DMS53 treated with DMSO at 0.1 percent for 48 hours (cell line): Measurements from ENCODE around the gene CTCF.

ENCODE experiments used
- DNase-seq: peaks from one replicate; lab custom pipeline; 2025; ENCODE audit not compliant: unreplicated experiment; lab: John Stamatoyannopoulos, UW

Gene CTCF

DNA sequence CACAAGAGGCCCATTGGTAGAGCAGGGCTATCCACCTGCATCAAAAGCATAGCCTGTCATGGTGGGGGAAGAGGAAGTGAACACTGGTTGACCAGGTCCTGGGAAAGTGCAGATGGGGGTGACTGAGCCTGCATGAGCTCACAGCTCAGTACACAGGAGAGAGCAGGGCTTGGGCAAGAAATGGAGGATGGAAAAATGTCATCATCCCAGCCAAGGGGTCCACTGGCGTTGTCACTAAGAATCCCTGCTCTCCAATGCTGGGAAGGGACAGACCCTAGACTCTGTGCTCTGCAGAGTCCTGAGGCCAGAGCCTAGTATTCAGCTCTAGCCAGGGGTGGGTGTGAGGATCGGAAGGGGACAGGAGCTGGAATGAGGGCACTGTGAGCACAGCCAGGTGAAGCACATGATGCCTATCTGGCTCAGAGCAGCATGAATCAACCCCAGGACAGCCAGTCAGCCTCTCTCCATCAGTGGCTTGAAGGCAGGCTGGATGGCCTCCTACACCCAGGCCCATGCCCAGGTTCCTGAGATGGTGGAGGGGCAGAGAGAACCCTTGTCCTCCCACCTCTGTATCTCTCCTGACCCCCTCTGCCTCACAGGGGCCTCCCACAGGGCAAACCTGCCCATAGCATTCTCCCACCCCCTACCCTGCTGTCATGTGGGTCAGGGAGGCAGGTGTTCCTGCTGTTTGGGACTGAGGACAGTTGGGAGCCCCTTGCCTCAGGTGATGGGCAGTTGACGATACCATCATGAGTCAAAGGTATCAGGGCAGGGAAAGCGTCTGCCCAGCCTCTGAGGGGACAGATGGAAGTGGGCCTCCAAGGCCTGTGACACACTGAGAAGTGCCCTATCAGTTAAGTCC is 13.8 kb upstream of the CTCF start:
- DNase-seq = no peak

DNA sequence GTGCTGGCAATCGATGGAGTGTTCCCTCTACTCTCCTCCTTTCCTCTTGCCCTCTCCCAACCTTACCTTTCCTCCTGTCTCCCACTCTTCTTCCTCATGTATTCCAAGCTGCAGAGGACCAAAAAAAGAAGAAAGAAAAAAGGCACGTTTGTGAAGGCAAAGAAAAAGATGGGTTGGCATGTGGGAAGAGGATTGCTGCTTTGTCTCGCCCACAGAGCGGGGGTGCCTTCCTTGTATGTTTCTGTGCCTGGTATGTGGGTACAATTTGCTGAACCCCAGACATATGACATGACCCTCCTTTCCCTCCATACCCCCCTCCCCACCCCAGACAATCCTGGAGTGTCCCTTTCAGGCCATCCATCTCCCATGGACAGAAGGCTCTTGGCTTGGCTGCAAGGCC is 13.1 kb upstream of the CTCF start:
- DNase-seq = no peak

DNA sequence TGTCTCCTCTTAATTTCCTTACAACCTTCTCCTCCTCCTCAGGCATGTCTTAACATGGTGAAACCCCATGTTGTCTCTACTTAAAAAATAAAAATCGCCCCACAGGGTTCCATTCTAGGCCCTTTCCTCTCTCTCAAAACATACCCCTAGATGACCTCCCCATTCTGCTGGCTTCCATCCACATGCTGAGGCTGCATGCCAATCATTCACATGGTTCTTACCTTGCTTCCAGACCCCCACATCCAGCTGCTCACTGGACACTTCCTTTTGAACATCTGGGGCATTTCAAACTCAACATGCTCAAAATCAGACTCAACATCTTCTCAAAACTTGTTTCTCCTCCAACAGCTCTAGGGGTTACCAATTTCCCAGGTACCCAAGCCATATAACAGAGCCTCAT is 12.4 kb upstream of the CTCF start:
- DNase-seq = no peak

DNA sequence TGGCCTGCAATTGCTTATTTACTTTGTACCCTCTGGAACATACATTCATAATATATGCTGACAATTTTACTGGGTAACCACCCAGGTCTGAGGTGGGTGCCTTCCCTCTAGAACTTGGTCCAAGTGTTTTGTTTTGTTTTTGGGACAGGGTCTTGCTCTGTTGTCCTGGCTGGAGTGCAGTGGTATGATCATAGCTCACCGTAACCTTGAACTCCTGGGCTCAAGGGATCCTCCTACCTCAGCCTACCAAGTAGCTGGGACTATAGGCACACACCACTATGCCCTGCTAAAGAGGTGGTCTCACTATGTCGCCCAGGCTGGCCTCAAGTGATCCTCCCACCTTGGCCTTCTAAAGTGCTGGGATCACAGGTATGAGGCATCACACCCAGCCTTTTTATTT is 11.2 kb upstream of the CTCF start:
- DNase-seq = no peak

DNA sequence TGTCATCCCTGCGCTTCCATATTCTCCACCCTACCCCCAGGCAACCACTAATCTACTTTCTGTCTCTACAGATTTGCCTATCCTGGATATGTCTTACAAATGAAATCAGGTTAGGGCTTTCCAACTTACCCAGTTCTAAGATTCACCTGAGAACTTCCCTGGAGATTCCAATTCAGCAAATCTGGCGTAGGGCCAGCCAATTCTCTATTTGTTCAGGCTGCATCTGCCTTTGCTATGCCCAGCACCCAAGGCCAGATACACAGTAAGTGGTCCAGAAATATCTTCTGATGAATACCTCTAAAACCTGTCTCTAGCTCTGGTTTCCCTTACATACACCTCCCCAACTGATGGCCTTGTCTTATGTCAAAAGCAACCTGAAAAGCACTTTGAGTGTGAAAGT is 10.4 kb upstream of the CTCF start:
- DNase-seq = no peak

DNA sequence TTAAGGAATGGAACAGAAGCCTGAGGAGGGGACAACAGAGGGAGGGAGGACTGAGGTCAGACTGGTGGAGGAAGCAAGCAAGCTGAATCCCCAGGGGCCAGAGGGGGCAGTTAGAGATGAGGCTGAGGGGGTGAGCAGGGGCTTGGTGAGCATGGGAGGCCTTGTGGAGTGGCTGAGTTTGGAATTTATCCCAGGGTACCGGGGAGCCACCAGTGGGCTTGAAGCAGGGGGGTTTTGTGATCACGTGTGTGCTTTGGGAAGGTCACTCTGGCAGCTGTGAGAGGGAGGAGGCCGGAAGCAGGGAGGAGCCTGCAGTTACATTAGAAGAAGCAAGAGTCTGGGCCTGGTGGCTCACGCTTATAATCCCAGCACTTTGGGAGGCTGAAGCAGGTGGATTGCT is 9.8 kb upstream of the CTCF start:
- DNase-seq = no peak

DNA sequence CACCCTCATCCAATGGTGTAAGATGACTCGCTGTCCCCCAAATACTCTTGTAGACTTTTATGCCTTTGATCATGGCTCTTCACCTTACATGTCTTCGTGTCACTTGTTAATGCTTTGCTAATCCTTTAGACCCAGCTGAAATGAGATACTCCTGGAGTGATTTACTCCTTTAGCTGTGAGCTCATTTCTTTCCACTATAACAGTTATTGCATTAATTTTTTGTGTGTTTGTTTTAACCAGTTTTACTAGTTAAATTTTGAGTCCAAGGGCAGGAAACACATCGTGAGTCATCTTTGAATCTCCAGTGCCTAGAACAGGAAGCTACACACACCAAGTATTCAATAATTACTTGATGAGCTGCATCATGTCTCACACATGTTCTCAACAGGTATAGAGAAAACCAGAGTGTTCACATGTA is 6.5 kb upstream of the CTCF start:
- peak; percentile 13 for DNase-seq

DNA sequence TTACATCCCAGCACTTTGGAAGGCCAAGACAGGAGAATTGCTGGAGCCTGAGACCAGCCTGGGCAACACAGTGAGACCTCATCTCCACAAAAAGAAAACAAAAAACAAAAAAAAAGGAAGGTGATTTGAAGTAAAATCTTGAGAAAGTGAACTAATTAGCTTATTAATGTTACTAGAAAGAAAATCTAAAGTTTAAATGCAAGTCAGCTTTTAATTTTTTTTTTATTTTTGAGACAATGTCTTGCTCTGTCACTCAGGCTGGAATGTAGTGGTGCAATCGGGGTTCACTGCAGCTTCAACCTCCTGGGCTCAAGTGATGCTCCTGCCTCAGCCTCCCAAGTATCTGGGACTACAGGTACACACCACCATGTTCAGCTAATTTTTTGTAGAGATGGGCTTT is 3.5 kb upstream of the CTCF start:
- DNase-seq = no peak

DNA sequence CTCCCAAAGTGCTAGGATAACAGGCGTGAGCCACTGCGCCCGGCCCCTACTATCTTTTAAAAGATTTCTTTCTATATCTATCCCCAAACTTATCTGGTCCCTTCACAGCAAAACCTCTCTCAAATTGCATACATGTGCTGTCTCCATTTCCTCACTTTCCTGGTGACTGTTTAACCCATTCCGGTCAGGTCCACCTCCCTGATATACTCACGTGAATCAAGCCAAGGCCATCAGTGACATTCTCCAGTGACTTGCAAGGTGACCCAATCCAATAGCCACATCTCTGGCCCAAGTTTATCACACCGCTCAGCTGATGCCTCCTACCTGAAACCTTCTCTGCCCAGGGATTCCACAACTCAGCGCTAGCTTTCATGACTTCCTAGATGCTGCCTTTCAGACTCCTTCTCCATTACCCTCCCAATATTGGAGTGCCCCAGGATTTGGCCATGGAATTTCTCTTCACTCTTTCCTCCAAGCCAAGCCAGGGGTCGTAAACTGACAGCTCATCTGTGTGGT is 1.4 kb upstream of the CTCF start:
- DNase-seq = no peak

DNA sequence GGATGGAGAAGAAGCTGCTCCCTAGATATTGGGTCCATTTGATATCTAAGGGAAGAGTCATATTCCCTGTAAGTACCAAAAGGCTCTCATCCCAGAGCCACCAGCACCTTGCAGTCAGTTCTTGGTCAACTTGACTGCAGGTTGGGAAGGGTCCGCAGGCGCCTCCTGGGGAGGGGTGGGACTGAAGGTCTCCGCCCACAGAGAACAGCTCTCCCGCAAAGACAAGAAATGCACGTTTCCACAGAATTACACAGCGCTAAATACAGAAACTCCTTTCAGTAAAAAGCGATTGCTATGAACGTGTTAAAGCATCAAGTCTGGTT is 864 bp upstream of the CTCF start:
- peak; percentile 20 for DNase-seq

DNA sequence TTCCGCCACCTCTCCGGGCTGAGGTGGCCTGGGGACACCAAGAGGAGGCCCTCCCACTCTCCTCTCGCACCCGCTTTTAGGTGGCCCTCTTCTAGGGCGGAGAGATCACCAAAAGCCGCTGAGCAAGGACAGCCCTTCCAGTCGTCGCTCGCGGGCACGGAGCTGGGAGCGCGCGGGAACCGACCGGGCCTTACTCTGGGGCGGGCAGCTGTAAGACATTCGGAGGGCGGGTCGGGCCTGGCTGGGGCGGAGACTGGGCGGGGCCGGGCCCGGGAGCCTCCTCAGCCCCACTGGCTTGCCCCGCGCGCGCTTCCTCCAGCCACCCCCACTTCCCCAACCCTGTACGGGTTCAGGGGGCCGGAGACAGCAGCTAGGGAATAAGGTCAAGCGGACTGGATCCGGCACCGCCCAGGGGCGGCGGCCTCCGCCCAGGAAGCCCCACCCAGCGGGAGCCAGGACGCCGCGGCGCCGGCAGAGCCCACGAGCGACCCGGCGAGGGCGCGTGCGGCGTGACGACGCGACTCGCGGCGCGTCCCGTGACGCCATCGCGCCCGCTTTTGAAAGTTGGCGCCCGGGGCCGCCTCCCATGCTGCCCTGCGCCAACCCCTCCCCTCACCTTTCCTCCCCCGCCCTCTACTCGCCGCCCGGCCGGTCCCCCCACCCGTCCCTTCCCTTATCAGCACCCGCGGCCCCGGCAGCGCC is 351 bp upstream of the CTCF start:
- peak; percentile 93 for DNase-seq

DNA sequence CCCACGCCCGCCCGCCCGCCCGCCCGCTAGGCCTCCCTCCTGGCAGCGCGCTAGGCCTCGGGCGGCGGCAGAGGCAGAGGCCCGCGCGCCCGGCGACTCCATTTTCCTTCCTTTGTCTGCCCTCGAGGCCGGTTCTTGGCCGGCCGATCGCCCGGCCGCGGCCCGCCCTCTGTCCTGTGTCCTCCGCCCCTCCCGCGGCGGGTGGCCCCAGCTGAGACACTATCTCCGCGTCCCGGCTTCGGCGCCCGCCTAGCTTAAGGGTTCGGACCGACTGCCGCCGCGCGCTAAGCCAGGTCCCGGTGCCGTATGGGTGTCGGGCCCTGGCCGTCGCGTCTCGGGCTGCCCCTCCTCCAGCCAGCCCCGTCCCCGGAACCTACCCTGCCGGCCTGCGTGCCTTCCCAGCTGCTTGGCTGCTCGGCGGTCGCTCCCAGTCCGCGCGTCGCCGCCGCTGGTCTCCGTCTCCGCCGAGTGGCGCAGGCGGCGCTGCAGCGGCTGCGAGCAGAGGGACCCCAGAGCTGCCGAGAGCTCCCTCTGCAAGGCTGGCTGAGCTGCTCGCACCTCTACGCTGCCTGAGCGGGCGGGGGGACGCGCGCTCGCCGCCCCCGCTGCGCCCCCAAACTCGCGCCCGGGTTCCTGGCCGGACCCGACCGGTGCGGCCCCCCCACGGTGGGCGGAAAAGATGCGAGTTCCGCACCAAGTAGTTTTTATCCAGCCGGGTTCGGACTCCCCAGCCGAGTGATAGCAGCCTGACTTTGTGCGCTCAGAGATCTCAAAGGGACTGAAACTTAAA is 787 bp downstream of the CTCF start:
- DNase-seq = no peak

DNA sequence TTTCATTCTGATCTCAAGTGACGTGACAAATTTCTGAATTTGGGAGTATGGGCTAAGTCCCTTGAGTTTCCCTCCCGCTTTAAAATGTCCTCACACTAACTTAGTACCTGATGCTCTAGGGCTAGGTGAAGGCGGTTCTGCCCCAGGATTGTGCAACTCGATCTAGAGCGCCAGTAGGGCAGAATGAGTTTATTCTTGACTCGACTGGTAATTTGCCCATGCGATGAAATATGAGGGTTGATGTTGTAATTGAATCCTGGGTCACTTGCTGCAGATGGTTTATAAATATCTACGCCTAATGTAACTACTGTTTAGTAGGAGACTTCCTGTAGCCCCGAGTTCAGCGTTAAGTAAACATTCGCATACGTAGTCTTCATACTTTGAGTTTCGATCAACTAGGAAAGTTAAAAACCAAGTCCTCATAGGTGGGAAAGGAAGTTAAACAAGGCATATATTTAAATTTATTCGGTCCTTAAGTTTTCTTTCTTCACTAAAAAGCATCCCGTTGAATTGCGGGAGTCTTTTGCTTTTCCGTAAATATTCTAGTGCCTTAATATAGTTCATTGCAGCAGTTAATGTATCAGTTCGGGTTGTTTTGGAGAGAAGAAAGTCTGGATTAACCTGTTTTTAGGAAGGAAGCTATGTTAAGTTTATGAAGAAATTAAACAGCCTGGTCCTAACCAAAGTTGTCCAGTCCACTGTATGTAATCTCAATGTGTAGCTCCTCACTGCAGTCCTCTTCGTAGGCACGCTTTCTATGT is 1.6 kb downstream of the CTCF start:
- peak; percentile 7 for DNase-seq

DNA sequence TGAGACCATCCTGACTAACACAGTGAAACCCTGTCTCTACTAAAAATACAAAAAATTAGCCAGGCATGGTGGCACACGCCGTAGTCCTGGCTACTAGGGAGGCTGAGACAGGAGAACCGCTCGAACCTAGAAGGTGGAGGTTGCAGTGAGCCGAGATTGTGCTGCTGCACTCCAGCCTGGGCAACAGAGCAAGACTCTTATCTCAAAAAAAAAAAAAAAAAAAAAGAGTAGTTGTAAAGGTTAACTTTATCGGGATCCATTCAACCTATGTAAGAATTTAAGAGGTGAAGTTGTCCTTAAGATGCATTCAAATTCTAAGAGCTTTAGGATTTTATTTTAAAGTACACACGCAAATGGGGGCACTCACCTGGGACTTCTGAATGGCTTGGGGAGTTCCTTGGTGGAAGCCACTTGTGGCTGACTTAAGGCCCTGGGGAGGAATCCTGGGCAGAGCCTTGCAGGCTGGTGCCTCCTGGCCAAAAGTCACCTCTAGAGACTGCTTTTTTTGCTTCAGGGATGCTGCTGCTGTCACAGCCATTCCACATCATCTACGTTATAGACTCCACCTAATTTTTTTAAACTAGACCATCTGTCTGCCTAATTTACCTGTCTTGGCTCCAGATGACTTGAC is 3.3 kb downstream of the CTCF start:
- DNase-seq = no peak

DNA sequence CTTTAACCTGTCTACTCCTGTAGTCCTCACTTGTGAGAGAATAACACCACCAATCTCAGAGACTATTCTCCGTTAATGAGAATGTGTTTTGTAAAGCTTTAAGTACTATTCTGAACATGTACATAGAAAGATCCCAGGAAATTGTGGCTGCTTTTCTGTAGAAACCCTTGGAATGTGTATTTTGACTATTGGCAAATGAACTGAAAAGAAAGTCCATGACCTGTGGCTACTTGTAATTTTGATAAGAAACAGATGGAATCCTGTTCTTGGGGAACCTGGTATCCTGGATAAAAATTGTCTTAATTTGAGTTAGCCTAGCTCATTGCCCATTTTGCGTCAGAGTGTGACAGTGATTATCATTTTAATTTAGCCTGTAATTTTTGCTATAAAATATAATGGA is 9.1 kb downstream of the CTCF start:
- no peak for DNase-seq

DNA sequence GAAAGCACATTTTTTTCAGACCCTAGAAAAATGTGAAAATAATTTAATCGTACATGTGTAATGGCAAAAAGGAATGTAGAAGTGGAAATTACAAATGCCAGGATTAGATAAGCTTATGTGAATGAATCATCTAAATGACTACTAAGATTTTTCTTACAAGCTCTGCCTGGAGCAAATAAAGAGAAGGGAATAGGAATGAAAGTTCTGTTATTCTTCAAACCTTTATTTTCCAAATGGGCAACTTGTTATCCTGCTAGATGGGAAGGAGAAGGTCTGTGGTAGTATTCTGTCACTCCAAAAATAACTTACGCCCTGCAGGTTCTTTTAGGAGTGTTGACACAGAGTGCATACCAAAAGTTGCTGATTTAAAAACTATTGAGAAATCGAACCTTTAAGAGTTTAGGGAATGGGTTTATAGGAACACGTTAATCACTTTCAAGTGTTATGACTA is 9.7 kb downstream of the CTCF start:
- DNase-seq = no peak

DNA sequence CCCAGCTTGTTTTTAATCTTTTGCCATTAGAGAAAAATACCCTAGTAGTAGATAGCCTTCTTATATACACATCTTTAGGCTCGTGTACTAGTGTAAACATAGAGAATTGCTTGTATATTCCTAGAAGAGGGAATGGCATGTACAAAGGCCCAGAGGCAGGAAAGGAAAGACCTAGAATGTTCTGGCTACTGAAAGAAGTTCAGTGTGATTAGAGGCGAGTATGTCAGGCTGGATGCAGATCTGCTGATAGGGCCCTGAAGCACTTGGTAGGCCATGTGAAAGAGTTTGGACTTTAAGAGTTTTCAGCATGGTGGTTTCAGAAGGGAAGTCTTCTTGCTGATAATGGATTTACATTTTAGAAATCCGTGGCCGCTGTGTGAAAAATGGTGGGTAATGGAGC is 17.4 kb downstream of the CTCF start:
- DNase-seq = no peak

DNA sequence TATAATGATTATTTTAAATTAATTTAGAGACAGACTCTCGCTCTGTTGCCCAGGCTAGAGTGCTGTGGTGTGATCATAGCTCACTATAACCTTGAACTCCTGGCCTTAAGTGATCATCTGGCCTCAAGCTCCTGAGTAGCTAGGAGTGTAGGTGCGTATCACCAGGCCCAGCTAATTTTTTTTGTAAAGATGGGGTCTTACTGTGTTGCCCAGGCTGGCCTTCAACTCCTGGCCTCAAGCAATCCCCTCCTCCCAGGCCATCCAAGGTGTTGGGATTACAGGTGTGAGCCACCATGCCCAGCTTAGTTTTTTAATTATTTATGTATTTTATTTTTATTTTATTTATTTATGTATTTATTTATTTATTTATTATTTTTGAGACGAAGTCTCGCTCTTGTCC is 17.9 kb downstream of the CTCF start:
- no peak for DNase-seq

DNA sequence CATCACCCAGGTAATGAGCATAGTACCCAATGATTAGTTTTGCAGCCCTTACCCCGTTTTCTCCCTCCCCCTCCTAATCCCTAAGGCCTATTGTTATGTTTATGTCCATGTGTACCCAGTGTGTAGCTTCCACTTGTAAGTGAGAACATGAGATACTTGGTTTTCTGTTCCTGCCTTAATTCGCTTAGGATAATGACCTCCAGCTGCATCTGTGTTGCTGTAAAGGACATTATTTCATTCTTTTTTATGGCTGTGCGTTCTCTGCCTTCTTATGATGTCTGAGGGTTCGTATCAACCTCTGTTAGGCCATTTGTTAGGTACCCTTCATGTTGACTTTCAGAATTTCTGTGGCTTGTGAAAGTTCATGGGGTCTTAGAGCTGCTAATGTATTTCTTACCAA is 31.0 kb downstream of the CTCF start:
- DNase-seq = no peak

DNA sequence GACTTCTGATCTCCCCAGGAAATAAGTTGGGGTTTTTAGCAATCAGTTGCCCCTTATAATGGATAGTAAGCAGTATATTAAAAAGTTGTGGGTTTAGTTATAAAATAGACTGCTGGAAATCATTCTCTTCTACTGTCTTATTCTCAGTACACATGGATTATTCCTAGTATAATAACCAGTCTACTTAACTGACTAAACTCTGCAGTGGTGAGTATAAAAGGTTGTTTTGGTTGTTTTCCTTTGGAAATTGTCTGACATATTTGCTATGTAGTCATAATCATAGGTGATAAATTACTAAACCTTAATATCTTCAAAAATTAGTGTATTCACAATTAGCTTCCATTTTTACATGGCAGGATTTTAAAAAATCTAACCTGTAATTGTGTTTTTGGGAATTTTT is 31.4 kb downstream of the CTCF start:
- no peak for DNase-seq
